ENCODE results near the gene HSD17B10.
"Not testable (repeated sequence)": the region's sequence is repeated elsewhere in the genome, so short reads cannot be mapped to it uniquely, and the experiment has no call there.

HSD17B10 gene

DNA sequence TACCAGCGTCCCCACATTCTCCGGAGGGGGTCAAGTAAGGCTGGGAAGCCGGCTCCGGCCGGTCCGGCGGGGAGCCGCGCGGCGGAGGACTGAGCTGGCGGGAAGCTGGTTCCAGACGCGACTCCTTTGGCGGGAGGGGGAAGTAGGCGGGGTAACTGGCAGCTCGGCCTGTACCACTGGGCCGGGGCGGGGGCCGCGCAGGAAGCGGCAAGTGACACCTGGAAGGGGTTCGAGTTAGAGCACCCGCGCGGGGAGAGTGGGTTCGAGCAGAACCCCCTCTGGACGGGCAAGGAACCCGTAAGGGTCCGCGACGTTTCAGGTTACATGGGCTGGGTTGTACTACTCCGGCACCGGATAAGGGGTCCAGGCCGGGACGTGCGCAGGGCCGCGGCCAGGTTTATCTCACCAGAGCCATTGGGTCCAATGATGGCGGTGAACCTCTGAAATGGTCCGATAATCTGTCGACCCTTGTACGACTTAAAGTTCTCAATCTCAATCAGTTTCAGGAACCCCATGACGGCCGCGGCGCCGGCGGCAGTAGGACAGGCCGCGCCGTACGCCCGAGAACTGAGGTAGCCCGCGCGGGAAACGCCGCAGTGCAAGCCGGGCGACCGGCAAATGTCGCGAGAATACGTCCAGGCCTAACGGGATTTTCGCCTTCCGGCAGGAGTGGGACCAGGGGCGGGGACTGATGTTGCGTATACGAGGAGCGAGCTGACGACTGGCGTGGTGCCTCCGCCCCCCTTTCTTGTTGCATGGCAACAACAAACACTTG, 11.9 kb downstream of the HSD17B10 start, which contains the start of gene SMC1A:
SMC1A (minus strand) TSS at position 569 of the 775 bp plus-strand sequence; CDS start at position 515, 54 bp downstream.
- Histone ChIP-seq H3K4me3 (ENCODE audit: insufficient read depth, low read length, poor library complexity, severe bottlenecking) (peak within 1 kb of the TSS; percentile 83), H3K9me3 (ENCODE audit: insufficient read depth, low read length) (no peaks in the 10 kb centered on the region), H3K27me3 (ENCODE audit: low read length) (no peaks in the 10 kb centered on the region), H3F3A (ENCODE audit: insufficient read depth) (0 out of 2 replicates have a peak, but pooled peaks cover 3% of the 10 kb centered on the region), H3K9me2 (replicated peaks; ENCODE audit: insufficient read depth, low read length) (no peaks in the 10 kb centered on the region), H2AFZ (ENCODE audit: low read depth, low read length, severe bottlenecking) (no peak within 1 kb of the TSS), H3K4me2 (ENCODE audit: low read depth, low read length, poor library complexity, severe bottlenecking) (peak within 1 kb of the TSS; percentile 90), H3K79me2 (ENCODE audit: insufficient read depth, low read length) (peaks cover 47% of the 10 kb centered on the region), H4K20me1 (ENCODE audit: low read depth, low read length) (peaks cover 4% of the 10 kb centered on the region; the same call in 1 of the 2 replicates), H3K9ac (ENCODE audit: low read length) (peak within 1 kb of the TSS; percentile 95), H3K36me3 (ENCODE audit: low read length) (no peaks in the 10 kb centered on the region; the same call in 1 of the 2 replicates), H3K27ac (ENCODE audit: low read depth, low read length) (peak within 1 kb of the TSS; percentile 97)
- no peak for TF ChIP-seq EZH2phosphoT487 (conservative IDR thresholded peaks at IDR 0.05; ENCODE audit: low read length)
- TF ChIP-seq, protein P1, sequence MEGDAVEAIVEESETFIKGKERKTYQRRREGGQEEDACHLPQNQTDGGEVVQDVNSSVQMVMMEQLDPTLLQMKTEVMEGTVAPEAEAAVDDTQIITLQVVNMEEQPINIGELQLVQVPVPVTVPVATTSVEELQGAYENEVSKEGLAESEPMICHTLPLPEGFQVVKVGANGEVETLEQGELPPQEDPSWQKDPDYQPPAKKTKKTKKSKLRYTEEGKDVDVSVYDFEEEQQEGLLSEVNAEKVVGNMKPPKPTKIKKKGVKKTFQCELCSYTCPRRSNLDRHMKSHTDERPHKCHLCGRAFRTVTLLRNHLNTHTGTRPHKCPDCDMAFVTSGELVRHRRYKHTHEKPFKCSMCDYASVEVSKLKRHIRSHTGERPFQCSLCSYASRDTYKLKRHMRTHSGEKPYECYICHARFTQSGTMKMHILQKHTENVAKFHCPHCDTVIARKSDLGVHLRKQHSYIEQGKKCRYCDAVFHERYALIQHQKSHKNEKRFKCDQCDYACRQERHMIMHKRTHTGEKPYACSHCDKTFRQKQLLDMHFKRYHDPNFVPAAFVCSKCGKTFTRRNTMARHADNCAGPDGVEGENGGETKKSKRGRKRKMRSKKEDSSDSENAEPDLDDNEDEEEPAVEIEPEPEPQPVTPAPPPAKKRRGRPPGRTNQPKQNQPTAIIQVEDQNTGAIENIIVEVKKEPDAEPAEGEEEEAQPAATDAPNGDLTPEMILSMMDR (IDR thresholded peaks at IDR 0.05; ENCODE audit: insufficient read depth, low read length, poor library complexity, severe bottlenecking), result no peak

DNA sequence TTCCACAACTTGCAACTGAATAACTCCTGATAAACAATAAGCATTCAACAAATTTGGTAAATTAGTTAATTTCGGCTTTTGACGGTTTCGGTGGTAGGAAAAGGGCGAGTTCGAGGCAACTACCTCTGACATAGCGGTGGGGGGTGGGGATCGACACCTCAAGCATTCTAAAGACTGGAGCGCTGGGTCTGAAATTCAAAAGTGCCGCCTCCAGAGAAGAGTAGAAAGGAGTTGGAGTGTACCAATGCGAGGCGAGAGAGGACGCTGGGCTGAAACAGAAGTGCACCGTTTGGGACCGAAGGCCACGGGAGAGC, 12.4 kb downstream of the HSD17B10 start:
- Histone ChIP-seq H3K27me3 (ENCODE audit: low read length) (no peaks in the 10 kb centered on the region), H3K9me2 (replicated peaks; ENCODE audit: insufficient read depth, low read length) (no peaks in the 10 kb centered on the region), H3K27ac (ENCODE audit: low read depth, low read length) (peak overlapping the region; percentile 97), H3K36me3 (ENCODE audit: low read length) (no peaks in the 10 kb centered on the region; the same call in 1 of the 2 replicates), H3F3A (ENCODE audit: insufficient read depth) (0 out of 2 replicates have a peak, but pooled peaks cover 3% of the 10 kb centered on the region), H3K4me2 (ENCODE audit: low read depth, low read length, poor library complexity, severe bottlenecking) (peak overlapping the region; percentile 90), H2AFZ (ENCODE audit: low read depth, low read length, severe bottlenecking) (no peak overlapping the region), H3K9ac (ENCODE audit: low read length) (peak overlapping the region; percentile 95), H3K9me3 (ENCODE audit: insufficient read depth, low read length) (no peaks in the 10 kb centered on the region), H4K20me1 (ENCODE audit: low read depth, low read length) (peaks cover 4% of the 10 kb centered on the region; the same call in 1 of the 2 replicates), H3K4me3 (ENCODE audit: insufficient read depth, low read length, poor library complexity, severe bottlenecking) (peak overlapping the region; percentile 83), H3K79me2 (ENCODE audit: insufficient read depth, low read length) (peaks cover 52% of the 10 kb centered on the region)
- TF ChIP-seq EZH2phosphoT487 (conservative IDR thresholded peaks at IDR 0.05; ENCODE audit: low read length), result no peak
- TF ChIP-seq, protein P1 (IDR thresholded peaks at IDR 0.05; ENCODE audit: insufficient read depth, low read length, poor library complexity, severe bottlenecking), result no peak

DNA sequence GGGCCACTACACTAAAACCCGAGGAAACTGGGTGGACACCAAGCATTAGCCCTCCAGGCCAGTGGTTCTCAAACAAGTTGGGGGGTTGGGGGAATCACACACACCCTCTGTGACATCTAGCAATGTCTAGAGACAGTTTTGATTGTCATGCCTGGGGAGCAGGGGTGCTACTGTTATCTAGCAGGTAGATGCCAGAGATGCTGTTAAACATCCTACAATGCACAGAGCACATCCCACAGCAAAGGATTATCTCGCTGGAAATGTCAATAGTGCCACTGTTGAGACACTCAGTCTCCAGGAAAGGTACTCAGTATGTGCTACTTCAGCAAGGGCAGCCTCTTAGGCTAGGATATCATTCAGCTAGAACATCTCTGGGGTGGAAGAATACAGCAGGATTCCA, 13.0 kb downstream of the HSD17B10 start:
- H3F3A ChIP-seq (ENCODE audit: insufficient read depth), result 0 out of 2 replicates have a peak, but pooled peaks cover 3% of the 10 kb centered on the region
- H4K20me1 ChIP-seq (ENCODE audit: low read depth, low read length), result peaks cover 4% of the 10 kb centered on the region; the same call in 1 of the 2 replicates
- peaks cover 58% of the 10 kb centered on the region for H3K79me2 ChIP-seq (ENCODE audit: insufficient read depth, low read length)
- H3K4me3 ChIP-seq (ENCODE audit: insufficient read depth, low read length, poor library complexity, severe bottlenecking), result peak overlapping the region; percentile 83
- no peaks in the 10 kb centered on the region; the same call in 1 of the 2 replicates for H3K36me3 ChIP-seq (ENCODE audit: low read length)
- no peaks in the 10 kb centered on the region for H3K9me2 ChIP-seq (replicated peaks; ENCODE audit: insufficient read depth, low read length)
- no peak overlapping the region for H2AFZ ChIP-seq (ENCODE audit: low read depth, low read length, severe bottlenecking)
- H3K9ac ChIP-seq (ENCODE audit: low read length), result peak overlapping the region; percentile 95
- H3K4me2 ChIP-seq (ENCODE audit: low read depth, low read length, poor library complexity, severe bottlenecking), result peak overlapping the region; percentile 90
- TF ChIP-seq, protein P1 (IDR thresholded peaks at IDR 0.05; ENCODE audit: insufficient read depth, low read length, poor library complexity, severe bottlenecking), result no peak
- no peak for TF ChIP-seq EZH2phosphoT487 (conservative IDR thresholded peaks at IDR 0.05; ENCODE audit: low read length)
- H3K27me3 ChIP-seq (ENCODE audit: low read length), result no peaks in the 10 kb centered on the region
- H3K9me3 ChIP-seq (ENCODE audit: insufficient read depth, low read length), result no peaks in the 10 kb centered on the region
- peak overlapping the region; percentile 97; the same call in 1 of the 2 replicates for H3K27ac ChIP-seq (ENCODE audit: low read depth, low read length)

DNA sequence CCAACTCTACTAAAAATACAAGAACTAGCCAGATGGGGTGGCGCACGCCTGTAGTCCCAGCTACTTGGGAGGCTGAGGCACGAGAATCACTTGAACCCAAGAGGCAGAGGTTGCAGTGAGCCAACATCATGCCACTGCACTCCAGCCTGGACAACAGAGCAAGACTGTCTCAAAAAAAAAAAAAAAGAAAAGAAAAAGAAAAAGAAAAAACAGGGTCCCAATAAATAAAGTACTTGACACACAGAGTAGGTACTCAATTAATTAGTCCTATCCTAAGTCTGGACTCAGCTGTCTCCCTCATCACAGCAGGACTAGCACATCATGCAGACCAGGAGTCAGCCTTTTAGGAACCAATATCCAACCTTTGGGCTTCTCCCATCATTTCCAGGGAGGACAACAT, 13.8 kb downstream of the HSD17B10 start:
- H3K9me3 ChIP-seq (ENCODE audit: insufficient read depth, low read length); H3K36me3 ChIP-seq (ENCODE audit: low read length); H3K9me2 ChIP-seq (replicated peaks; ENCODE audit: insufficient read depth, low read length); H3K27me3 ChIP-seq (ENCODE audit: low read length); H3K27ac ChIP-seq (ENCODE audit: low read depth, low read length); H4K20me1 ChIP-seq (ENCODE audit: low read depth, low read length); H2AFZ ChIP-seq (ENCODE audit: low read depth, low read length, severe bottlenecking); H3F3A ChIP-seq (ENCODE audit: insufficient read depth): not testable (repeated sequence)
- peaks cover 62% of the 10 kb centered on the region for H3K79me2 ChIP-seq (ENCODE audit: insufficient read depth, low read length)
- peak overlapping the region; percentile 83 for H3K4me3 ChIP-seq (ENCODE audit: insufficient read depth, low read length, poor library complexity, severe bottlenecking)
- peak overlapping the region; percentile 90 for H3K4me2 ChIP-seq (ENCODE audit: low read depth, low read length, poor library complexity, severe bottlenecking)
- H3K9ac ChIP-seq (ENCODE audit: low read length), result peak overlapping the region; percentile 95

Measured in SU-DHL-6 (cell line).